Head of caudate nucleus (tissue), 42 donors: ENCODE measurements around the gene OXTR.

Source experiments
- DNase-seq, 42 donors: peaks; one replicate each; pipeline versions ENCODE4 v3.0.0 to v3.0.0-alpha.2; 2020 to 2021; ENCODE audit warnings: mixed read lengths in 7 of 42
- intact Hi-C: fragments of 100-400 bp; cut with DNase I; formaldehyde crosslinking; loops from one replicate; pipeline ENCODE4 v1.15.0; 2022

OXTR gene

GRCh38 chr3:8769088-8769822 lies at the start of gene OXTR:
OXTR (minus strand) TSS chr3:8769613; CDS start chr3:8768187, 1,426 bp downstream.
- peak; percentile 49 to 91 (median 80) for DNase-seq
- intact Hi-C loops: no loop called here

- intact Hi-C loops: no loop called here
- DNase-seq: no peak
Observed at GRCh38 chr3:8817486-8817885, 48.1 kb upstream of the OXTR start.

GRCh38 chr3:8816106-8816505 lies 46.7 kb upstream of the OXTR start:
- no peak for DNase-seq
- intact Hi-C loops: no loop called here

GRCh38 chr3:8813411-8813810 lies 44.0 kb upstream of the OXTR start:
- intact Hi-C loops: no loop called here
- no peak for DNase-seq

- intact Hi-C loops: no loop called here
- no peak for DNase-seq
Observed at GRCh38 chr3:8810561-8810960, 41.1 kb upstream of the OXTR start.

- DNase-seq: no peak
- intact Hi-C loops: no loop called here
Observed at GRCh38 chr3:8805774-8806173, 36.4 kb upstream of the OXTR start.

GRCh38 chr3:8802256-8802655 lies 32.8 kb upstream of the OXTR start:
- intact Hi-C loops: no loop called here
- no peak for DNase-seq

GRCh38 chr3:8800016-8800415 lies 30.6 kb upstream of the OXTR start:
- intact Hi-C loops: no loop called here
- DNase-seq: no peak

GRCh38 chr3:8794247-8794646 lies 24.8 kb upstream of the OXTR start:
- intact Hi-C loops: no loop called here
- no peak for DNase-seq

- no peak for DNase-seq
- intact Hi-C loops: no loop called here
Observed at GRCh38 chr3:8793242-8793641, 23.8 kb upstream of the OXTR start.

GRCh38 chr3:8790529-8790928 lies 21.1 kb upstream of the OXTR start:
- no peak for DNase-seq

GRCh38 chr3:8784676-8785435 lies 15.4 kb upstream of the OXTR start:
- intact Hi-C loops: no loop called here
- DNase-seq: peak in 12 of 42 donors; percentile 9 to 66 (median 28)

More at GRCh38 chr3:8790529-8790928, 21.1 kb upstream of the OXTR start:
- intact Hi-C loops: no loop called here

- intact Hi-C loops: no loop called here
- DNase-seq: peak in 1 of 42 donors; percentile 29
Observed at GRCh38 chr3:8780279-8780678, 10.9 kb upstream of the OXTR start.

GRCh38 chr3:8778475-8778874 lies 9.1 kb upstream of the OXTR start:
- DNase-seq: no peak
- intact Hi-C loops: no loop called here

- intact Hi-C loops: no loop called here
- DNase-seq: peak in 1 of 42 donors; percentile 22
Observed at GRCh38 chr3:8777978-8778267, 8.5 kb upstream of the OXTR start.

- no peak for DNase-seq
- intact Hi-C loops: no loop called here
Observed at GRCh38 chr3:8777201-8777977, 8.0 kb upstream of the OXTR start.

GRCh38 chr3:8776406-8776805 lies 7.0 kb upstream of the OXTR start:
- peak in 1 of 42 donors; percentile 27 for DNase-seq
- intact Hi-C loops: no loop called here

GRCh38 chr3:8775602-8776001 lies 6.2 kb upstream of the OXTR start:
- intact Hi-C loops: no loop called here
- no peak for DNase-seq

GRCh38 chr3:8775181-8775580 lies 5.8 kb upstream of the OXTR start:
- intact Hi-C loops: no loop called here
- DNase-seq: peak in 1 of 42 donors; percentile 22

GRCh38 chr3:8773941-8774542 lies 4.6 kb upstream of the OXTR start:
- intact Hi-C loops: no loop called here
- peak in 13 of 42 donors; percentile 2 to 58 (median 28) for DNase-seq
